IPS-NIHi7 (cell line): Measurements from ENCODE around the gene SLC5A11.
"Not testable (repeated sequence)": the region's sequence is repeated elsewhere in the genome, so short reads cannot be mapped to it uniquely, and the experiment has no call there.

Source experiments
- DNase-seq: peaks from one replicate; pipeline ENCODE4 v3.0.0; 2012; ENCODE audit warnings: mixed read lengths; ENCODE audit errors: extremely low spot score

The SLC5A11 gene

GRCh38 chr16:24845726-24846547 is at the start of gene SLC5A11:
SLC5A11 (plus strand) TSS chr16:24845963; CDS start chr16:24858644, 12,681 bp downstream.
- DNase-seq, result no peak

GRCh38 chr16:24800586-24800985 is 45.2 kb upstream of the SLC5A11 start:
- peak; percentile 32 for DNase-seq

- no peak for DNase-seq
Observed at GRCh38 chr16:24801761-24802302, 43.9 kb upstream of the SLC5A11 start.

GRCh38 chr16:24805484-24805883 is 40.3 kb upstream of the SLC5A11 start:
- DNase-seq, result no peak

- no peak for DNase-seq
Observed at GRCh38 chr16:24807301-24807700, 38.5 kb upstream of the SLC5A11 start.

GRCh38 chr16:24810951-24811843 is 34.6 kb upstream of the SLC5A11 start:
- no peak for DNase-seq

GRCh38 chr16:24812813-24813212 is 33.0 kb upstream of the SLC5A11 start:
- DNase-seq, result not testable (repeated sequence)

GRCh38 chr16:24815021-24815420 is 30.7 kb upstream of the SLC5A11 start:
- no peak for DNase-seq

GRCh38 chr16:24816688-24817087 is 29.1 kb upstream of the SLC5A11 start:
- no peak for DNase-seq

GRCh38 chr16:24819462-24820040 is 26.2 kb upstream of the SLC5A11 start:
- no peak for DNase-seq

GRCh38 chr16:24820522-24820921 is 25.2 kb upstream of the SLC5A11 start:
- DNase-seq, result no peak

GRCh38 chr16:24821129-24821528 is 24.6 kb upstream of the SLC5A11 start:
- DNase-seq, result no peak

- DNase-seq, result no peak
Observed at GRCh38 chr16:24822542-24822941, 23.2 kb upstream of the SLC5A11 start.

GRCh38 chr16:24822974-24823373 is 22.8 kb upstream of the SLC5A11 start:
- no peak for DNase-seq

- DNase-seq, result no peak
Observed at GRCh38 chr16:24825696-24826095, 20.1 kb upstream of the SLC5A11 start.

- DNase-seq, result no peak
Observed at GRCh38 chr16:24826096-24826690, 19.6 kb upstream of the SLC5A11 start.

GRCh38 chr16:24826817-24827566 is 18.8 kb upstream of the SLC5A11 start:
- DNase-seq, result no peak

GRCh38 chr16:24829153-24829552 is 16.6 kb upstream of the SLC5A11 start:
- no peak for DNase-seq

GRCh38 chr16:24833352-24833751 is 12.4 kb upstream of the SLC5A11 start:
- no peak for DNase-seq

- DNase-seq, result peak; percentile 81
Observed at GRCh38 chr16:24834459-24835335, 11.1 kb upstream of the SLC5A11 start.
